Colonic mucosa (tissue), 4 donors: Measurements from ENCODE around the gene CENPM. TPM values are rescaled to one million over a fixed set of nuclear protein-coding genes. Genes with fewer than 3 reads are reported as not detected.
A peak's percentile ranks its signal among the peaks of the same experiment; 100 is the strongest.

Source experiments
- DNase-seq: peaks from one replicate; pipeline ENCODE4 v3.0.0-alpha.2; 2020
- H3K27ac ChIP-seq: fragments of 200-600 bp; one replicate; pipeline ENCODE4 v1.8.0; 2021
- H3K27me3 ChIP-seq: fragments of 200-600 bp; one replicate; pipeline ENCODE4 v1.8.0; 2021
- H3K36me3 ChIP-seq: fragments of 200-600 bp; one replicate; pipeline ENCODE4 v1.8.0; 2021
- H3K4me1 ChIP-seq: fragments of 200-600 bp; one replicate; pipeline ENCODE4 v1.8.0; 2021; ENCODE audit warnings: mild to moderate bottlenecking
- H3K4me3 ChIP-seq: fragments of 200-600 bp; one replicate; pipeline ENCODE4 v1.8.0; 2021
- H3K9ac ChIP-seq, 2 donors: one replicate each; pipeline ENCODE4 v1.7.0; 2013; ENCODE audit warnings: control low read depth in 2 of 2, low read depth in 2 of 2, low read length in 2 of 2
- H3K9me3 ChIP-seq: fragments of 200-600 bp; one replicate; pipeline ENCODE4 v1.8.0; 2021
- CTCF ChIP-seq: fragments of 200-600 bp; IDR thresholded peaks from one replicate; pipeline ENCODE4 v1.8.0; 2022; ENCODE audit warnings: antibody characterized with exemption, mild to moderate bottlenecking
- intact Hi-C: fragments of 100-400 bp; cut with DNase I; formaldehyde crosslinking; loops from one replicate; pipeline ENCODE4 v1.14.1; 2022
- total RNA-seq, 2 donors: library from RNA; stranded (reverse); fragmentation: NEBNext Ultra II Directional in 1 of 2; extraction: Animal tissue kit (Norgen Biotek cat#: 25700) in 1 of 2; gene quantifications; one replicate each; pipeline ENCODE4 v1.2.1, GENCODE V29; 2021
- donor health status: healthy.
- donor health status: DM: no; HTN: no; CAD: no.
- donor health status: DM: no; HTN: no; CAD: no.

CENPM gene
- 10 to 100 TPM; 13.7 to 64.3 TPM for total RNA-seq

- no peaks in the 10 kb centered on the region for H3K27me3 ChIP-seq
- H3K9me3 ChIP-seq: no peaks in the 10 kb centered on the region
- no peaks in the 10 kb centered on the region for H3K36me3 ChIP-seq
- H3K4me3 ChIP-seq: peak within 1 kb of the TSS; percentile 87
- TF ChIP-seq CTCF: no peak
- intact Hi-C loops: no loop called here
- DNase-seq: peak; percentile 96
- no peak within 1 kb of the TSS for H3K27ac ChIP-seq
- peak within 1 kb of the TSS; percentile 76 to 78 for H3K9ac ChIP-seq
- peaks cover 8% of the 10 kb centered on the region for H3K4me1 ChIP-seq
Measured at GRCh38 chr22:41946629-41947423, at the start of gene CENPM. CENPM (minus strand) TSS chr22:41947152; CDS start chr22:41947076, 76 bp downstream.

GRCh38 chr22:41995211-41995610, 48.3 kb upstream of the CENPM start:
- Histone ChIP-seq H3K27ac (no peak overlapping the region), H3K9ac (no peak overlapping the region), H3K36me3 (no peaks in the 10 kb centered on the region), H3K4me3 (no peak overlapping the region), H3K27me3 (no peaks in the 10 kb centered on the region), H3K4me1 (no peaks in the 10 kb centered on the region), H3K9me3 (no peaks in the 10 kb centered on the region)
- DNase-seq: no peak
- no peak for TF ChIP-seq CTCF
- intact Hi-C loops: no loop called here

GRCh38 chr22:41992496-41992895, 45.5 kb upstream of the CENPM start:
- Histone ChIP-seq H3K27ac (no peak overlapping the region), H3K27me3 (no peaks in the 10 kb centered on the region), H3K9me3 (no peaks in the 10 kb centered on the region), H3K4me1 (no peaks in the 10 kb centered on the region), H3K9ac (no peak overlapping the region), H3K36me3 (no peaks in the 10 kb centered on the region), H3K4me3 (no peak overlapping the region)
- no peak for DNase-seq
- intact Hi-C loops: no loop called here
- TF ChIP-seq CTCF: no peak

- no peaks in the 10 kb centered on the region for H3K4me1 ChIP-seq
- DNase-seq: no peak
- no peak for TF ChIP-seq CTCF
- no peak overlapping the region for H3K9ac ChIP-seq
- no peaks in the 10 kb centered on the region for H3K27me3 ChIP-seq
- intact Hi-C loops: no loop called here
- no peaks in the 10 kb centered on the region for H3K9me3 ChIP-seq
- no peaks in the 10 kb centered on the region for H3K36me3 ChIP-seq
- H3K4me3 ChIP-seq: no peak overlapping the region
- H3K27ac ChIP-seq: no peak overlapping the region
Measured at GRCh38 chr22:41991111-41991510, 44.2 kb upstream of the CENPM start.

- no peaks in the 10 kb centered on the region for H3K4me1 ChIP-seq
- TF ChIP-seq CTCF: no peak
- no peak for DNase-seq
- no peak overlapping the region for H3K9ac ChIP-seq
- H3K27me3 ChIP-seq: no peaks in the 10 kb centered on the region
- H3K9me3 ChIP-seq: no peaks in the 10 kb centered on the region
- no peak overlapping the region for H3K27ac ChIP-seq
- H3K4me3 ChIP-seq: no peak overlapping the region
- no peaks in the 10 kb centered on the region for H3K36me3 ChIP-seq
- intact Hi-C loops: no loop called here
Measured at GRCh38 chr22:41989246-41989645, 42.3 kb upstream of the CENPM start.
